HuH-7 (cell line): ENCODE results near the gene PFKFB3.

ENCODE experiments used
- DNase-seq: peaks from one replicate; pipeline ENCODE4 v3.0.0; 2011; ENCODE audit warnings: low spot score

PFKFB3 gene

GRCh38 chr10:6220418-6221191 lies 17.9 kb downstream of the PFKFB3 start:
- DNase-seq, result no peak

- DNase-seq, result no peak
These were observed 18.6 kb downstream of the PFKFB3 start for GRCh38 chr10:6221192-6221940.

- no peak for DNase-seq
These were observed 19.4 kb downstream of the PFKFB3 start for GRCh38 chr10:6221971-6222751.

DNA sequence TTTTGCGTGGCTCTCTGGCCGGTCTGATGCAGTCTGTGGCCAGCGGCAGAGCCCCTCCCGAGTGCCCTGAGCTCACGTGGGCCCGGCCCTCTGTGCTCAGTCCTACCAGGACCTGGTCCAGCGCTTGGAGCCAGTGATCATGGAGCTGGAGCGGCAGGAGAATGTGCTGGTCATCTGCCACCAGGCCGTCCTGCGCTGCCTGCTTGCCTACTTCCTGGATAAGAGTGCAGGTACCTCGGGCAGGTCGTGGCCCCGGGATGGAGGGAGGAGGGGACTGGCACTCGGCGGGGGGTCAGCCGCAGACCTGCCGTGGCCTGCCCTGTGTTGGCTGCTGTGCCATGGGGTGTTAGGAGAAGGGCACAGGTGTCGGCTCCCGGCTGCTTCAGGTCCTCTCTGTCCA lies 20.0 kb downstream of the PFKFB3 start:
- DNase-seq, result no peak

DNA sequence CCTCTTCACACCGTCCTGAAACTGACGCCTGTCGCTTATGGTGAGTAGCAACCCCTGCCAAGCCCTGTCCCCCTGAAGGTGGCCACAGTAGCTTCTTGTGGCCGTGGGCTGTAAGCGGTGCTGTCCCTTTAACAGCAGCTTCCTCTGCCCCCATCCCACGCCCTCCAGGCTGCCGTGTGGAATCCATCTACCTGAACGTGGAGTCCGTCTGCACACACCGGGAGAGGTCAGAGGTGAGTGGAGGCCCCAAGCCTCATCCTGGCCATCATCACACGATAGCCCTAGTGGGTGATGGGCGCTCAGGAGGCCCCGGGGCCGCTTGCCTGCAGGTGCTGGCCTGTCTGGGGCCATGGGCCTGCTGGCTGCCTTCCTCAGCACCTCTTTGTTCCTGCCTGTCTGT lies 21.2 kb downstream of the PFKFB3 start:
- DNase-seq, result no peak

GRCh38 chr10:6224781-6225180 lies 22.0 kb downstream of the PFKFB3 start:
- no peak for DNase-seq

DNA sequence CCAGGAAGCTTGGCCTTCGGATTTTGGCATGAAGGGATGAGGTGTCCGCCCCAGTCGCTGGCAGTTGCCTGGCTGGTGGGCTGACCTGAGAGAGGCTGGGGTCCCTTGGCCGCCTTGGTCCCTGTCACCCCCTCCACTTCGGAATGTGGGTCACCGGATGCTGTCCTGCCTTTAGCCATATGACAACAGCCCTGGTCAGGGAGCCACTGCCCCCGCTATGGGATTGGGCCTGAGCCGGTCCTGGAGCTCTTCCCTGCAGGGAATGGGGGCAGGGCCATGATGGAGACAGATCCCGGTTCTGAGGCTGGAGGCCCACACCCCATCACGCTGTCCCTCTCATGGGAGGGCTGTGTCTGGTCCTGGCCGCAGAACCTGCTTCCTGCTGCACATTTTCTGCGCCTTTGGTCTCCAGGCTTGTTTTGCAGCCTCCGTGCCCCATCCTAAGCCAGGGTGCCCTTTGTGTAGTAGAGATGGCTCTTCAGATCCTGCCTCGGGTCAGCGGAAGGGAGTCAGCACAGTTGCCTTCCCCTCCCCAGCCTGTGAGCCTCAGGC lies 22.6 kb downstream of the PFKFB3 start:
- no peak for DNase-seq

- DNase-seq, result no peak
These were observed 23.5 kb downstream of the PFKFB3 start for GRCh38 chr10:6226216-6226615.

- DNase-seq, result no peak
These were observed 24.6 kb downstream of the PFKFB3 start for GRCh38 chr10:6227346-6227745.

- no peak for DNase-seq
These were observed 25.3 kb downstream of the PFKFB3 start for GRCh38 chr10:6228010-6228511.

DNA sequence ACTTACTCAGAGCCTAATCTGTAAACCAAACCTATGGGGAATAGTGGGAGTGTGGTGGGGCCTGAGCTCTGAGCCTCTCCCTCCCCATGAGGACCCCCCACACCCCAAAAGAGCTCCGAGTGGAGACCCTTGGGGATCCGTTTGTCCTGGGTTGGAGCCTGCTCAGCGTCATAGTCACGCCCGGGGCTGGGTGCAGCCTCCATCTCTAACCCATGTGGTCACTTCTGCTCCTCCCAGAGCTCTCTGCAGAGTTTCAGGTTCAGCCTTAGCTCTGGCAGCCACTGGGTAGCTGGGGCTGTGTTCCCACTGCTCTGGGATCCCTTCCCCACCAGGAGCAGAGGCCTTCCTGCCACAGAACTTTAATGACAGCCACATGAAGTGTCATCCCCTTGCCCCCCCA lies 25.9 kb downstream of the PFKFB3 start:
- DNase-seq, result no peak

- DNase-seq, result no peak
These were observed 26.6 kb downstream of the PFKFB3 start for GRCh38 chr10:6229290-6229689.

DNA sequence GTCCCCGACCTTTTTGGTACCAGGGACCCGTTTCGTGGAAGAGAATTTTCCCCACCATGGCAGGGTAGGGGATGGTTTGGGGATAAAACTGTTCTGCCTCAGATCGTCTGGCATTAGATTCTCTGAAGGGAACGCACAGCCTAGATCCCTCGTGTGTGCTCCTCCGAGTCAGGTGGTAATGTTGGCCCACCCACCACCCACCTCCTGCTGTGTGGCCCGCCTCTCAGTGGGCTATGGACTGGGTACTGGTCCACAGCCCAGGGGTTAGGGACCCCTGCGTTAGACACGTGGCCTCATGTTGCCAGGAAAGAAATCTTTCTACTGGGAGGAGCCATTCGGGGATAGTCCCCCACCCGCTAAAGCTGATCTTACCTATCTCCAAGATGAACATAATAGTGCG lies 27.0 kb downstream of the PFKFB3 start:
- no peak for DNase-seq

DNA sequence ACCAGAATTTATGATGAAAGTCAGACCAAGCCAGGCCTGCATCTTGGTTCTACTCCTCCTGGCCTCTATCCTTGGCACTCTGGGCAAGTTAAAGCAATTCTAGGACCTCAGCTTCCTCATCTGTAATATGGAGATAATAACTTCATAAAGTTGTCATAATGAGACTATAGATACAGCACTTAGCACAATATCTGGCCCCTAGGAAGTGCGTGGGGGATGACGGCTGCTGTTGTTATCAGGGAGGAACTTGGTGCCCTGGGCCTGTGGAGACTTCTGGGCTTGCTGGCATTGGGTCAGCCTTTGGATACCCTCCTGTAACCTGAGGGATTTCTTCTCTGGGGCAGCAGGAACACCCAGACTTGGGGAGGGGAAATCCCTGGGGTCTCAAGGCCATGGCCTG lies 27.6 kb downstream of the PFKFB3 start:
- DNase-seq, result no peak

DNA sequence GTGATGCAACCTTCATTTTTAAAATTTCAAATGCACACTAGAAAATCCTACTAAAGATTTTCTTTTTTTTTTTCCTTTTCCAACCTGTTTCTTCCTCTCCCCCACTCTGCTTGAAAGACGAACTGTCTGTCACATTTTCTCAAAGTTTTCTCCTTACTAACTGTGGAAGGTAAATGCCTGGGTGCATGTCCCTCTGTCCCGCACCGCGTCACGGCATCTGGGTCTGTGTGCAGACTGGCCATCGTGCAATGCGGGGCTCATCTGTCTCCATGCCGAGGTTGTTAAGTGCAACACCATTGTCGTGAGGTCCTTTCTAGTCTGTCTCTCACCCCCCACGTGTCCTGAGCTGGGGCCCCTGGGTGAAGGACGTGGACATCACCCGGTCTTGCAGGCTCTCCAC lies 28.4 kb downstream of the PFKFB3 start:
- no peak for DNase-seq

DNA sequence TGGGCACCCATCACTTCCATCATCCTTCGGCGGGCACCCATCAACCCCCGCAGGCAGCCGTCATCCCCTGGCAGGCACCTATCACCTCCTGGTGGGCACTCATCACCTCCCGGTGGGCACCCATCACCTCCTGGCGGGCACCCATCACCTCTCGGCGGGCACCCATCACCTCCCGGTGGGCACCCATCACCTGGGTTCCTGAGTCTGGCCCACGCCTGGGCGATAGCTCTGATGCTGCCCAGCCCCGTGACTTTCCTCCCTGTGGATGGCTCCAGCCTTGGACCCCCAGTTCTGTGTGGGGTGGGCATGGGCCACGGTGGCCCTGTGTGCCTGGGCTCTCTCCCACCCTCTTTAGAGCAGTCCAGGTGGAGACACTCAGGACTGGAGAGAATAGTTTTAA lies 29.0 kb downstream of the PFKFB3 start:
- DNase-seq, result no peak

DNA sequence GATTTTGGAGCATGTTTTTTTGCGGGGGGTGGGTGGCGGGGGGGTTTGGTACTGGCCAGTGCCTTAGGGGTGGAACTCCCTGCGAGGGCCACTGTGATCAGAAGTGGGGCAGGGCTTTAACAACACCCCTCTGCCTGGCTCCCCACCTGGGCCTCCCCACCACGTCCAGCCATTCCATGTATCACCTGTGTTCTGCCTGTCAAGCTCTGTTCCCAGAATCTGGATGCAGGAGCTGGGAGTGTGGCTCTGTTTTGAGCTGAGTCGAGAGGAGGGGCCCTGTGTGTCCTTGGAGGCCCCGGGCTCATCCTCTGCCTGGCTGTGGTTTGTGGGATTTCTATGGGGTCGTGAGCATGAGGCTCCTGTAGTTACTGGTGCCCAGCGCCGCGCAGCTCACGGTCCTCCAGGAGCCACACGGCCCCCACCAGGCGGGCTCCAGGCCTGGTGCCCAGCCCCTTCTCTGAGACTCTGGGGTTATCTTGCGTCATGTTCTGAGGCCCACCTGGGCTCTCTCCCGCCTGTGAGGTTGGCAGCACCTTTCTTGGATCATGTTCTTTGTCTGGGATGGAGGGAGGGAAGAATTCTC lies 29.6 kb downstream of the PFKFB3 start:
- no peak for DNase-seq

DNA sequence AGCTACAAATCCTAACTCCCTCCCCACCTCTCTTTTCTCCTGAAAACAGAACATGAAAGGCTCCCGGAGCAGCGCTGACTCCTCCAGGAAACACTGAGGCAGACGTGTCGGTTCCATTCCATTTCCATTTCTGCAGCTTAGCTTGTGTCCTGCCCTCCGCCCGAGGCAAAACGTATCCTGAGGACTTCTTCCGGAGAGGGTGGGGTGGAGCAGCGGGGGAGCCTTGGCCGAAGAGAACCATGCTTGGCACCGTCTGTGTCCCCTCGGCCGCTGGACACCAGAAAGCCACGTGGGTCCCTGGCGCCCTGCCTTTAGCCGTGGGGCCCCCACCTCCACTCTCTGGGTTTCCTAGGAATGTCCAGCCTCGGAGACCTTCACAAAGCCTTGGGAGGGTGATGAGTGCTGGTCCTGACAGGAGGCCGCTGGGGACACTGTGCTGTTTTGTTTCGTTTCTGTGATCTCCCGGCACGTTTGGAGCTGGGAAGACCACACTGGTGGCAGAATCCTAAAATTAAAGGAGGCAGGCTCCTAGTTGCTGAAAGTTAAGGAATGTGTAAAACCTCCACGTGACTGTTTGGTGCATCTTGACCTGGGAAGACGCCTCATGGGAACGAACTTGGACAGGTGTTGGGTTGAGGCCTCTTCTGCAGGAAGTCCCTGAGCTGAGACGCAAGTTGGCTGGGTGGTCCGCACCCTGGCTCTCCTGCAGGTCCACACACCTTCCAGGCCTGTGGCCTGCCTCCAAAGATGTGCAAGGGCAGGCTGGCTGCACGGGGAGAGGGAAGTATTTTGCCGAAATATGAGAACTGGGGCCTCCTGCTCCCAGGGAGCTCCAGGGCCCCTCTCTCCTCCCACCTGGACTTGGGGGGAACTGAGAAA lies 30.4 kb downstream of the PFKFB3 start:
- DNase-seq, result no peak

DNA sequence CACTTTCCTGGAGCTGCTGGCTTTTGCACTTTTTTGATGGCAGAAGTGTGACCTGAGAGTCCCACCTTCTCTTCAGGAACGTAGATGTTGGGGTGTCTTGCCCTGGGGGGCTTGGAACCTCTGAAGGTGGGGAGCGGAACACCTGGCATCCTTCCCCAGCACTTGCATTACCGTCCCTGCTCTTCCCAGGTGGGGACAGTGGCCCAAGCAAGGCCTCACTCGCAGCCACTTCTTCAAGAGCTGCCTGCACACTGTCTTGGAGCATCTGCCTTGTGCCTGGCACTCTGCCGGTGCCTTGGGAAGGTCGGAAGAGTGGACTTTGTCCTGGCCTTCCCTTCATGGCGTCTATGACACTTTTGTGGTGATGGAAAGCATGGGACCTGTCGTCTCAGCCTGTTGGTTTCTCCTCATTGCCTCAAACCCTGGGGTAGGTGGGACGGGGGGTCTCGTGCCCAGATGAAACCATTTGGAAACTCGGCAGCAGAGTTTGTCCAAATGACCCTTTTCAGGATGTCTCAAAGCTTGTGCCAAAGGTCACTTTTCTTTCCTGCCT lies 31.1 kb downstream of the PFKFB3 start:
- DNase-seq, result no peak

GRCh38 chr10:6234371-6234770 lies 31.6 kb downstream of the PFKFB3 start:
- no peak for DNase-seq
